GM23338 (cell line): Measurements from ENCODE around the gene STAT1. TPM values are rescaled to one million over a fixed set of nuclear protein-coding genes. Genes with fewer than 3 reads are reported as not detected.
"Not testable (repeated sequence)": the region's sequence is repeated elsewhere in the genome, so short reads cannot be mapped to it uniquely, and the experiment has no call there.

ENCODE experiments used
- ATAC-seq: fragments of 200-7000 bp; cut with Tn5 transposase; 3 replicates; pipeline ENCODE4 v1.9.1; 2020
- DNase-seq: peaks from one replicate; pipeline ENCODE4 v3.0.0-alpha.2; 2015; ENCODE audit warnings: low spot score
- H2AFZ ChIP-seq: fragments of 200-600 bp; sonication (generic); 2 replicates; pipeline ENCODE4 v1.8.0; 2016; ENCODE audit warnings: antibody characterized with exemption, mild to moderate bottlenecking, moderate library complexity
- H3F3A ChIP-seq: fragments of 200-600 bp; sonication (generic); replicated peaks from 2 replicates; pipeline ENCODE4 v1.8.0; 2017; ENCODE audit warnings: antibody characterized with exemption, mixed run types, low read depth
- H3K27ac ChIP-seq: fragments of 200-600 bp; sonication (generic); 2 replicates; pipeline ENCODE4 v1.6.1; 2016; ENCODE audit warnings: low read depth
- H3K27me3 ChIP-seq: fragments of 200-600 bp; sonication (generic); 2 replicates; pipeline ENCODE4 v1.8.0; 2016; ENCODE audit warnings: mild to moderate bottlenecking, mixed run types, moderate library complexity; ENCODE audit not compliant: insufficient read depth
- H3K36me3 ChIP-seq: fragments of 200-600 bp; sonication (generic); 2 replicates; pipeline ENCODE4 v1.8.0; 2016; ENCODE audit warnings: mild to moderate bottlenecking; ENCODE audit not compliant: insufficient read depth
- H3K4me1 ChIP-seq: fragments of 200-600 bp; sonication (generic); 2 replicates; pipeline ENCODE4 v1.8.0; 2016; ENCODE audit warnings: mild to moderate bottlenecking, moderate library complexity; ENCODE audit not compliant: insufficient read depth
- H3K4me2 ChIP-seq: fragments of 200-600 bp; sonication (generic); 2 replicates; pipeline ENCODE4 v1.7.1; 2017; ENCODE audit warnings: mixed run types
- H3K4me3 ChIP-seq: fragments of 200-600 bp; sonication (generic); 2 replicates; pipeline ENCODE4 v1.6.1; 2016; ENCODE audit warnings: mixed run types
- H3K79me2 ChIP-seq: fragments of 200-600 bp; sonication (generic); replicated peaks from 2 replicates; pipeline ENCODE4 v1.8.0; 2017; ENCODE audit warnings: mild to moderate bottlenecking; ENCODE audit not compliant: insufficient read depth
- H3K9me2 ChIP-seq: fragments of 200-600 bp; sonication (generic); 2 replicates; pipeline ENCODE4 v1.8.0; 2017; ENCODE audit not compliant: insufficient read depth
- H4K20me1 ChIP-seq: fragments of 200-600 bp; sonication (generic); replicated peaks from 2 replicates; pipeline ENCODE4 v1.8.0; 2017; ENCODE audit warnings: mild to moderate bottlenecking; ENCODE audit not compliant: insufficient read depth
- H3K27ac Mint-ChIP-seq: 2 replicates; pipeline ENCODE4 v1.8.0; 2020; ENCODE audit warnings: inconsistent platforms, mild to moderate bottlenecking, moderate library complexity, mixed read lengths
- H3K27me3 Mint-ChIP-seq: 3 replicates; pipeline ENCODE4 v1.8.0; 2022; ENCODE audit warnings: low read depth, mild to moderate bottlenecking, moderate library complexity, mixed read lengths, inconsistent platforms; ENCODE audit not compliant: insufficient read depth, poor library complexity
- H3K36me3 Mint-ChIP-seq: 3 replicates; pipeline ENCODE4 v1.8.0; 2021; ENCODE audit warnings: low read depth, mild to moderate bottlenecking, inconsistent platforms, moderate library complexity, mixed read lengths
- H3K4me1 Mint-ChIP-seq: 3 replicates; pipeline ENCODE4 v1.8.0; 2020; ENCODE audit warnings: mild to moderate bottlenecking, inconsistent platforms, mixed read lengths
- H3K4me3 Mint-ChIP-seq: 3 replicates; pipeline ENCODE4 v1.8.0; 2021; ENCODE audit warnings: moderate library complexity, mild to moderate bottlenecking, inconsistent platforms, mixed read lengths
- H3K9me3 Mint-ChIP-seq: 3 replicates; pipeline ENCODE4 v1.8.0; 2020; ENCODE audit warnings: moderate library complexity, mild to moderate bottlenecking, inconsistent platforms, mixed read lengths
- CTCF ChIP-seq, 2 experiments: fragments of 200-600 bp in 1 of 2; sonication (generic) in 1 of 2; conservative IDR thresholded peaks; 2 replicates each; pipeline versions ENCODE4 v1.5.1 to v1.6.1; 2016 to 2017; ENCODE audit warnings: antibody characterized with exemption in 2 of 2, low read depth in 2 of 2, mild to moderate bottlenecking in 2 of 2, moderate library complexity in 1 of 2
- EZH2 ChIP-seq: fragments of 200-600 bp; sonication (generic); IDR thresholded peaks from one replicate; pipeline ENCODE4 v1.8.0; 2017; ENCODE audit warnings: antibody characterized with exemption, mild to moderate bottlenecking, low read depth; ENCODE audit not compliant: unreplicated experiment
- NANOG ChIP-seq: IDR thresholded peaks from 2 replicates; pipeline ENCODE4 v1.6.1; 2016; ENCODE audit warnings: antibody characterized with exemption, borderline replicate concordance
- POLR2AphosphoS5 ChIP-seq: IDR thresholded peaks from 2 replicates; pipeline ENCODE4 v1.6.1; 2016; ENCODE audit warnings: antibody characterized with exemption, low read depth
- polyA plus RNA-seq: library from polyadenylated mRNA; unstranded; fragments of >200 nt; fragmentation: Nextera tagmentation; extraction: Ambion mirVana; gene quantifications from 2 replicates; pipeline ENCODE4 v1.2.1, GENCODE V29; 2016
- total RNA-seq: library from RNA; depleted of rRNA; stranded (reverse); fragments of >200 nt; shearing (Covaris generic); gene quantifications from 2 replicates; pipeline ENCODE4 v1.2.3, GENCODE V29; 2014

Gene STAT1
- total and polyA plus RNA-seq, 2 experiments from 2014 or later = 15.1 to 47.4 TPM

- H4K20me1 ChIP-seq = peaks cover 4% of the 10 kb centered on the region
- no peaks in the 10 kb centered on the region for H3K79me2 ChIP-seq
- ATAC-seq = no peak
- H3K4me3 ChIP-seq = no peak overlapping the region
- peaks cover 43% of the 10 kb centered on the region for H3K36me3 ChIP-seq
- H3K27me3 ChIP-seq = no peaks in the 10 kb centered on the region
- H3K27ac ChIP-seq = no peak overlapping the region
- H3F3A ChIP-seq = peaks cover 4% of the 10 kb centered on the region; the same call in 1 of the 2 replicates
- H2AFZ ChIP-seq = no peak overlapping the region
- DNase-seq = no peak
- Mint-ChIP-seq H3K4me3 (no peak overlapping the region), H3K36me3 (peaks cover 78% of the 10 kb centered on the region), H3K27ac (no peak overlapping the region), H3K4me1 (no peaks in the 10 kb centered on the region; the same call in 2 of the 3 replicates), H3K27me3 (peaks cover 7% of the 10 kb centered on the region), H3K9me3 (no peaks in the 10 kb centered on the region)
- H3K9me2 ChIP-seq = no peaks in the 10 kb centered on the region
- no peaks in the 10 kb centered on the region for H3K4me1 ChIP-seq
- TF ChIP-seq NANOG (no peak), POLR2AphosphoS5 (no peak)
- no peak overlapping the region for H3K4me2 ChIP-seq
These were observed 17.0 kb downstream of the STAT1 start for GRCh38 chr2:190996947-190997346.

- Histone ChIP-seq H3K79me2 (no peaks in the 10 kb centered on the region), H3K27me3 (no peaks in the 10 kb centered on the region), H4K20me1 (peaks cover 7% of the 10 kb centered on the region), H3K9me2 (no peaks in the 10 kb centered on the region), H3K4me1 (no peaks in the 10 kb centered on the region), H3K4me2 (no peak overlapping the region), H3K27ac (no peak overlapping the region), H2AFZ (no peak overlapping the region), H3F3A (peaks cover 4% of the 10 kb centered on the region; the same call in 1 of the 2 replicates), H3K36me3 (peaks cover 43% of the 10 kb centered on the region), H3K4me3 (no peak overlapping the region)
- TF ChIP-seq EZH2 (no peak), CTCF (conservative IDR thresholded peaks at IDR 0.05; ENCODE audit: low read depth in 2 of 2) (peak; percentile 73 to 84)
- H3K36me3 Mint-ChIP-seq = peaks cover 77% of the 10 kb centered on the region
- DNase-seq (peak; percentile 79), ATAC-seq (peak; percentile 99)
- no peaks in the 10 kb centered on the region; the same call in 2 of the 3 replicates for H3K4me1 Mint-ChIP-seq
- H3K27ac Mint-ChIP-seq = no peak overlapping the region
- H3K27me3 Mint-ChIP-seq = peaks cover 7% of the 10 kb centered on the region
- H3K4me3 Mint-ChIP-seq = no peak overlapping the region
- H3K9me3 Mint-ChIP-seq = no peaks in the 10 kb centered on the region
These were observed 17.5 kb downstream of the STAT1 start for GRCh38 chr2:190996338-190996946.

- not testable (repeated sequence) for H3K4me1 ChIP-seq, H3K9me3 Mint-ChIP-seq, H3K27ac ChIP-seq, H3K4me2 ChIP-seq, H3K4me3 Mint-ChIP-seq, H4K20me1 ChIP-seq, H2AFZ ChIP-seq, H3K9me2 ChIP-seq, H3K79me2 ChIP-seq, H3K27me3 ChIP-seq, H3K4me1 Mint-ChIP-seq, H3K4me3 ChIP-seq, ATAC-seq, H3K27ac Mint-ChIP-seq, DNase-seq, H3F3A ChIP-seq, H3K27me3 Mint-ChIP-seq
- peaks cover 79% of the 10 kb centered on the region for H3K36me3 Mint-ChIP-seq
- H3K36me3 ChIP-seq = peaks cover 51% of the 10 kb centered on the region
These were observed 18.7 kb downstream of the STAT1 start for GRCh38 chr2:190995315-190995714.
